ENCODE data around the gene EEF1AKMT2.
A peak's percentile ranks its signal among the peaks of the same experiment; 100 is the strongest.

The EEF1AKMT2 gene

GRCh38 chr10:124724279-124725027, 67.2 kb downstream of the EEF1AKMT2 start:
- in situ Hi-C loops (cut with MboI; ENCODE audit: low pct_unique_long_range_greater_than_20kb, low sequenced_read_pairs, unreplicated experiment) = no loop called here
- TF ChIP-seq CTCF (IDR thresholded peaks at IDR 0.05; ENCODE audit: extremely low read depth, insufficient read depth, missing control alignments) = no peak
- DNase-seq (ENCODE audit: low spot score) = no peak

GRCh38 chr10:124723826-124724225, 67.9 kb downstream of the EEF1AKMT2 start:
- in situ Hi-C loops (cut with MboI; ENCODE audit: low pct_unique_long_range_greater_than_20kb, low sequenced_read_pairs, unreplicated experiment) = no loop called here
- TF ChIP-seq CTCF (IDR thresholded peaks at IDR 0.05; ENCODE audit: extremely low read depth, insufficient read depth, missing control alignments) = no peak
- DNase-seq (ENCODE audit: low spot score) = no peak

- no peak for TF ChIP-seq CTCF (IDR thresholded peaks at IDR 0.05; ENCODE audit: extremely low read depth, insufficient read depth, missing control alignments)
- DNase-seq (ENCODE audit: low spot score) = peak; percentile 92
- in situ Hi-C loops (cut with MboI; ENCODE audit: low pct_unique_long_range_greater_than_20kb, low sequenced_read_pairs, unreplicated experiment) = no loop called here
Observed at GRCh38 chr10:124722798-124723783, 68.6 kb downstream of the EEF1AKMT2 start.

GRCh38 chr10:124721330-124722045, 70.2 kb downstream of the EEF1AKMT2 start:
- in situ Hi-C loops (cut with MboI; ENCODE audit: low pct_unique_long_range_greater_than_20kb, low sequenced_read_pairs, unreplicated experiment) = no loop called here
- no peak for DNase-seq (ENCODE audit: low spot score)
- no peak for TF ChIP-seq CTCF (IDR thresholded peaks at IDR 0.05; ENCODE audit: extremely low read depth, insufficient read depth, missing control alignments)

- TF ChIP-seq CTCF (IDR thresholded peaks at IDR 0.05; ENCODE audit: extremely low read depth, insufficient read depth, missing control alignments) = peak; percentile 65
- peak; percentile 75 for DNase-seq (ENCODE audit: low spot score)
- in situ Hi-C loops (cut with MboI; ENCODE audit: low pct_unique_long_range_greater_than_20kb, low sequenced_read_pairs, unreplicated experiment) = no loop called here
Observed at GRCh38 chr10:124719213-124719851, 72.4 kb downstream of the EEF1AKMT2 start.
